ENCODE results near the gene POU2F2.

DNA sequence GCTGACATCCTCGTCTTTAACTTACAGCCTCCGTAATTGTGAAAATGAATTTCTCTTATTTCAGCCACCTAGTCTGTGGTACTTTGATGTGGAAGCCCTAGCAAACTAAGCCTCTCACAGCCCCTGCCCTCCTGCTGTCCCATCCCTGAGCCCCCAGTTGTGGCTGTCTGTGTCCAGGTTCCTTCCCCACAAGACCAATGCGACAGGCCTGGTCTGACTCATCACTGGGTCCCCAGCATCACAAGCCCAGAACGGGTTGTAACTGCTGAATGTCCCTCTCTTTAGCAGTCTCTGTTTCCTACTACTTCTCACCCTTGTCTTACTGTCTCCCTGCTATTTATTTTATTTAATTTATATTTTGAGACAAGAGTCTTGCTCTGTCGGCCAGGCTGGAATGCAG, 5.7 kb downstream of the POU2F2 start:
- TF ChIP-seq, protein P1, sequence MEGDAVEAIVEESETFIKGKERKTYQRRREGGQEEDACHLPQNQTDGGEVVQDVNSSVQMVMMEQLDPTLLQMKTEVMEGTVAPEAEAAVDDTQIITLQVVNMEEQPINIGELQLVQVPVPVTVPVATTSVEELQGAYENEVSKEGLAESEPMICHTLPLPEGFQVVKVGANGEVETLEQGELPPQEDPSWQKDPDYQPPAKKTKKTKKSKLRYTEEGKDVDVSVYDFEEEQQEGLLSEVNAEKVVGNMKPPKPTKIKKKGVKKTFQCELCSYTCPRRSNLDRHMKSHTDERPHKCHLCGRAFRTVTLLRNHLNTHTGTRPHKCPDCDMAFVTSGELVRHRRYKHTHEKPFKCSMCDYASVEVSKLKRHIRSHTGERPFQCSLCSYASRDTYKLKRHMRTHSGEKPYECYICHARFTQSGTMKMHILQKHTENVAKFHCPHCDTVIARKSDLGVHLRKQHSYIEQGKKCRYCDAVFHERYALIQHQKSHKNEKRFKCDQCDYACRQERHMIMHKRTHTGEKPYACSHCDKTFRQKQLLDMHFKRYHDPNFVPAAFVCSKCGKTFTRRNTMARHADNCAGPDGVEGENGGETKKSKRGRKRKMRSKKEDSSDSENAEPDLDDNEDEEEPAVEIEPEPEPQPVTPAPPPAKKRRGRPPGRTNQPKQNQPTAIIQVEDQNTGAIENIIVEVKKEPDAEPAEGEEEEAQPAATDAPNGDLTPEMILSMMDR (conservative IDR thresholded peaks at IDR 0.05): no peak
- TF ChIP-seq EZH2 (IDR thresholded peaks at IDR 0.05; ENCODE audit: low read depth): no peak
